Nucleus accumbens (tissue), 56 donors: ENCODE measurements around the gene GNRH2.

Source experiments
- DNase-seq, 56 donors: peaks; one replicate each; lab custom pipeline; 2025; lab: John Stamatoyannopoulos, UW

Gene GNRH2

DNA sequence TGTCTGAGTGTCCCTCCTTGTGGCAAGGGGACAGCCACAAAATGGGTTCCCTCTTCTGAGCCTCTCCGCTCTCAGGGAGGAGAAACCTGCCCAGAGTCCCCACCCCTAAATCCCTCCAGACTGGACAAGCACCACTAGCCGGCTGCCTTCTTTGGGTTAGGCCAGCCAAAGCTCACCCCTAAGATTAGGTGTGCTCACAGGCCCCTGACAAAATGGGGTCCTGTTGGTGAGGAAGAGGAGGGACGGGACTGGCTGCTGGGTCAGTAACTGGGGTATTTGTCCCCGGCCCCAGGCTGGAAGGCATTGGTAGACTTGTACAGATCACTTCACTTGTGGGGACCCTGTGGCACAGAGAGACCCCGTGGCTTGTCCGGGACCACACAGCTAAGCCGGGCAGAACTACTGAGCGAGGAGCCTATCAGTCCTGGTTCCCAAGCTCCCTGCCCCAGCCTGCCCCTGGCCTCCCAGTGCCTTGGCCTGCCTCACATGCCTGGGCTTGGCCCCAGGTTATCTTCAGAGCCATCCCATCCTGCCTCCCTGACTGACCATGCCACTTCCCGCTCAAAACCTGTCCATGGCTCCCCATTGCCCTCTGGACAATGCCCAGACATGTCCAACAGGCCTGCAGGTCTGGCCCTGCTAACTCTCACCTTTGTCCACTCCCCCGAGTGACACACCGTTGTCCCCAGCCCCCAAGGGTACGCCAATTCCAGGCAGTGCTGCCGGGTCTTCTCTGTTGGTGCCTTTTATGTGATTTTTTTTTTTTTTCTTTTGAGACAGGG lies 51.6 kb downstream of the GNRH2 start:
- DNase-seq: no peak
